ENCODE results near the gene ZW10.

Gene ZW10

DNA sequence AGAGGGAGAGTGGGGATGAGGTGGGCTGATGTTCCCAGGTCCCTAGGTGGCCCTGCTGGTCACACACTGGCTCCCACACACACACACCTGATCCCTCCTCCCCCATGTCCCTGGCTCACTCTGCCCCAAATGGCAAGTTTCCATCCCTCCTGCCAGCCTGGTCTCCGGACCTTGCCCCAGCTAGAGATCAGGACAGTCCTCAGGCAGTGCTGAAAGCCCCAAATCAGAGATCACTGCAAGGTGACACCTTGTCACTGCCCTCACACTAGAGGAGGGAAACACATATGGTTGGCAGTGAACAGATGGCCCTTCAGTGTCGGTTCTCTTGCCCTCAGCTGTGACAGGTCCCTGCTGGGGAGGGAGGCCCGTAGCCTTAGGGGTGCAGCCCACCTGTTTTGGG is 75.0 kb downstream of the ZW10 start:
- no peak for DNase-seq (ENCODE audit: low read depth in 2 of 2, low spot score in 1 of 2)

DNA sequence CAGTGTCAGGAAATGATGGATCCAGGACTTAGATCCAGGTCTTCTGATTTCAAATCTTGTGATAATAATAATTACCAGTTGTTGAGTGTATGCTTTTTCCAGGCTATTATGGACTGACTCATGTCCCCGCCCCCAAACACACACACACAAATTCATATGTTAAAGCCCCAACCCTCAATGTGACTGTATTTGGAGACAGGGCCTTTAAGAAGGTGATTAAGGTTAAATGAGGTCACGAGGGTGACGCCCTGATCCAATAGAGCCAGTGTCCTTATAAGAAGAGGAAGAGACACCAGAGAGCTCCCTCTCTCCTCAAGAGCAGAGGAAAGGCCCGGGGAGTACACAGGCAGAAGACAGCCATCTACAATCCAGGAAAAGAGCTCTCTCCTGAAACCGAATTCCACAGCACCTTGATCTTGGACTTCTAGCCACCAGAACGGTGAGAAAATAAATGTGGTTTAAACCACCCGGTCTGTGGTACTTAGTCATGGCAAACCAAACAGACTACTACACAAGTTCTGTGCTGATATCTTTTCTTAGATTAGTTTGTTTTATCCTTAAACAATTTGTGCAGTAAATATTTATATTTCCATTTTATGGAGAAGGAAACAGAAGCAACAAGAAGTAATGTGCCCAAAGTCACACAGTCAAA is 75.6 kb downstream of the ZW10 start:
- no peak for DNase-seq (ENCODE audit: low read depth in 2 of 2, low spot score in 1 of 2)

DNA sequence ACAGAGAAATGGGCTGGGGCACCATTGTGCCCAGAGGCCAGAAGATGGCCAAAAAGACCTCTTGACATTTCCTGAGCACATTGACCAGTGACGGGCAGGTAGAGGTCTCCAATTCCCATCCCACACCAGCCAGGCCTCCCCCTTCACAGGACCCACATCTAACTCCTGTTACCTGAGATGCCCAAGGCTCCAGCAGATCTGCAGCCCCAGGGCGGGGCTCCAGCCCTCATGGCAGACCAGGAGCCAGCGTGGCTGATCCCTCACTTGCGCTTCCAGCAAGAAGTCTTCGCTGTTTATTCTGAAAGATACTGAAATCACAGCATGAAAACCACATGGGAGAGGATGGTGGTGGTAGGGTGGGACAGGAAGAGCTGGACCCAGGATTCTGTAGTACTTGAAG is 76.4 kb downstream of the ZW10 start:
- DNase-seq (ENCODE audit: low read depth in 2 of 2, low spot score in 1 of 2) = no peak

DNA sequence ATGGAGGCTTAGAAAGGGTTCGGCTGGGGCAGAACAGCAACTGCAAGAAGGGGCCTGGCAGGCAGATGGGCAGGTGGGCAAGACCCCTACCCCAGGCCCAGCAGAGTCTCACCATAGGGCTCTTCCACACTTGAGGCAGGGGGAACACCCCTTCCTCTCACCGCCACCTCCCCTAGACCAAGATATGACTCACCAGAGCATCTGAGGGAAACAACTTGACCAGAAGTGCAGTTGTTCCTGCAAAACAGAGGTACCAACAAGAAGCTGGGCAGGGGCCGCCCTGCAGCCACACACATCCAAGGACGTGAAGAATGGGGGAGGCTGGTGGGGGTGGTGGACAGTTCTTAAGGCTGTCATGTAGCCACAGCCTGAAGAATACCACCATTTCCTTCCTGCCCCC is 78.3 kb downstream of the ZW10 start:
- no peak for DNase-seq (ENCODE audit: low read depth in 2 of 2, low spot score in 1 of 2)

DNA sequence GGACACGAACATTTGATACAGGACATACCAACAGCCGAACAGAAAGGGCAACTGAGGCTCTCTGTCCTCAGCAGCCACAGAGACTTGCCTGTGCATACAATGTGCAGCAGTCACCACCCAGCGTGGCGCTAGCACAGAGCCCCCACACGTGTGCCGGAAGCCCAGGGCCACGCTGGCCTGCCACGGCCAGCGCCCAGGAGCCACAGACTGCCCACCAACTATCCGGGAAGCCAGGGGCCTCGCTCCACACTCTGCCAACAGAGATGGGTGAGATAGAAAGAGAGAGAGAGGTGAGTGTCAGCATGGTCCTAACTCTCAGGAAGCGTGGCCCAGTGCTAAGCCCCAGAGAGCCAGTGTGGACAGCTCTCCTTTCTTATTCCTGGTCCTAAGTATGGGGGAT is 79.1 kb downstream of the ZW10 start:
- DNase-seq (ENCODE audit: low read depth in 2 of 2, low spot score in 1 of 2) = no peak

DNA sequence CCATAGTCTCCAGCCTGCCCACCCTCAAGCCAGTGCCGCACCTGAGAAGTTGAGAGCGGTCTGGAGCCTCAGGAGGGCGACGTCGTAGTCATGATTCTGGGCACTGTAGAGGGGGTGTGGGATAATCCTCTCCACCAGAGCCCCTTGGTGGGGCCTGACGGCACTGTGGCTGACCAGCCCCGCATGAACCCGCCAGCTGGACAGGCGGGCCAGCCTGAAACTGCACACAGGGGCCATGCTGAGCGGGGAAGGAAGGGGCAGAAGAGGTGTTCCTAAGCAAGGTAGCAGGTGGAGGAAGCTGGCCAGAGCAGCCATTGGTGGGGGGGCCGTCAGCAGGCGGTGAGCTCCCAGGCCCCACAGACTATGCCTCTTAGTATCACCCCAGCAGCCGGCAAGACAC is 80.5 kb downstream of the ZW10 start:
- no peak for DNase-seq (ENCODE audit: low read depth in 2 of 2, low spot score in 1 of 2)

DNA sequence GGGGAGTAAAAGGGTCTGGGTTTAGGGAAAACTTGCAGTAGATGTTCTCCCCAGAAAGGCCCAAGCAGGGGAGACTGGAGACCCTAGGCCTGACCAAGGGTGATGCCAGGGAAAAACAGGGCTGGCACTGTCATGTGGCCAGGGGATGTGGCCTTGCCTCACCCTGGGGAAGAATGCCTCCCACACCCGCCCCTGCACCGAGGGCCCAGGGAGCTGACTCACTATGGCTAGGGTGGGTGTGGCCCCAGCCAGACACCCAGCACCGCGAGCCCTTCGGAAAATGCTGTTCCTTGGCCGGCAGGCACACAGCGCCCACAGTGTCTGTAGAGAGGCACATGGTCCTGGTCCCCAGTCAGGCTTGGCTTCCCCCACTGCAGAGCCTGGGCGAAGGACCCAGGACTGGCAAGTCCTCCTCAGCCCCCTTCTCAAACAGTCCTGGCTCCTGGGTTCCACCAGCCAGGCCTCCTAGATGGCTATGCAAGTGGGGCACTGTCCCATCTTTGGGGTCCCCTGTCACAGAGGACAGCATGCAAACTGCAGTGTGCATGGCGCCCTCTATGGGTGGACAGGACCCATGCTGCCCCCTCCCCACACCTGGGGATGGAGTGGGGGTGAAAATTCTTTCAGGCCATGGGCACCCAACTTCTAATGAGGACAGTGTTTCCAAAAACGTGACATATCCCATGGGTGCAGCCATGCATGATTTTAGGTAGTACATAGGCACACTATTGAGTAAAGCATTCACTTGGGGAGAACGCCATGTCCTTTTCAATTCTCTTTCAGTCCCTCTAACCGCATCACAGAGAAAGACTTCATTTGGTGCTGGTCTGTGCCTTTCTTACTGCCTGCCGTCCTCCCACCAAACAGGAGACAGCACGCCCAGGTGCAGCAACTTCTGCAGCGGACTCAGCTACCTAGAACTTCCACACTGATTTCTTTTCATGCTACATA is 82.6 kb downstream of the ZW10 start:
- DNase-seq (ENCODE audit: low read depth in 2 of 2, low spot score in 1 of 2) = no peak

DNA sequence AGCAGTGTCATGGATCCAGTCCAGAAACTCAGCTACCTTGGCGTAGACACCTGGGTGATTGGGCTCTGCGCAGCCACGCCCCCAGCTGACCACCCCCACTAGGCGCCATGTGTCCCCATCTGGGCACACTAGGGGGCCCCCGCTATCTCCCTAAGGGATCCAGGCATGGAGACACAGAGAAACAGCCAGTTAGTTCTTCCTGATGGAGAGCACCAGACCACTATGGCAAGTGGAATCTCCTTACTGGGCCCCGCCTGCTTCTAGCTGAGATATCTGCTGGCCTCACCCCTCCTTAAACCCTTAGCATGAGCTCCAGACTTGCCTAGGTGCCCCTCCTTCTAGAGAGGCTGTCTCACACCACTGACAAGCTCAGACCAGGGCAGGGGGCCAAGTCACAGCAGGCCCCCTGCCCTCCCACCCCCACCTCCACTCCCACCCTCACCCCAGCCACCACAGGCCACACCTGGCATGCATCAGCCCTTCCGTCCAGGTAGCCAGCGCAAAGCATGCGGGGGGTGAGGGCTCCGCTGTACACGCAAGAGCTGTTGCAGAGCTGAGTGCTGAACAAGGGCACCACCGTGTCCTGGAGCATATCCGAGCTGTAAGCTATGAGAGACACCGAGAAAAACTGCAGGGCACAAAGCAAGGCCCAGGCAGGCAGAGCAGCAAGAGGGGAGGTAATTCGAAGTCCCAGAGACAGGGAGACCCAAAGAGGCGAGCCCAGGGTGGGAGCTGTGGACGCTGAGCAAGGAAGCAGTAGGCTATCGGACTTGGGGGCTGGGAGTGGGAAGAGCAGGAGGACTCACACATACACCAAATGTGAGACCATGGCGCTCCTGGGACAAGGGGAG is 83.5 kb downstream of the ZW10 start:
- DNase-seq (ENCODE audit: low read depth in 2 of 2, low spot score in 1 of 2) = no peak

DNA sequence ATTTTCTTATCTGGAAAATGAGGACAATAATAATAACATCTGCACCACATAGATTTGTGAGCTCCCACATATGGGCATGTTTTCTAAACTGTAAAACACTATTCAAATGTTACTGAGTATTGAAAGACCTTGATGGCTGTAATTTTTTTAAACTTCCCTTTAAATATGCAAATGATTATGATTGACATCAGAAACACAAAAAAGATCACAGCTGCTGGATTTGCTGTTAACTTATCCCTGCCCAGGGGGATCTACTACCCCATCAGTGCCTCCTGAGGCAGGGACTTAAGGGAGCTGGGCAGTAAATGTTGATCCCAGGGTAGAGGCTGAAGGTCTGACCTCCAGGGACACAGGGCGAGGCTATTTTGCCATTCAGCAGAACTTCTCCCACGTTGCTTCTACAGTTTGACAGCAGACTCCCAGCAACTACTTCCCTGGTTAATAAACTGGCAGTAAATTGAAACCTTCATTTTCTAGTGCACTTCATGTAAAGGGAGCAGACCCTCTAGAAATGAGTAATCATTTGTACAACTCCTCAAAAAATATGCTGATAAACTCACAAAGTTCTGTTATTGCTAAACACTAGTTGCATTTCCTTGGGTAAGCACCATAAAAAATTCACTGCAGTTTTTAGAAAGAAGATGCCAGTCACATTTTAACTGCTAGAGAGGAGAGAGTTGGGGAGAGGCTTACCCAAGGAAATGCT is 87.7 kb downstream of the ZW10 start:
- DNase-seq (ENCODE audit: low read depth in 2 of 2, low spot score in 1 of 2) = no peak

DNA sequence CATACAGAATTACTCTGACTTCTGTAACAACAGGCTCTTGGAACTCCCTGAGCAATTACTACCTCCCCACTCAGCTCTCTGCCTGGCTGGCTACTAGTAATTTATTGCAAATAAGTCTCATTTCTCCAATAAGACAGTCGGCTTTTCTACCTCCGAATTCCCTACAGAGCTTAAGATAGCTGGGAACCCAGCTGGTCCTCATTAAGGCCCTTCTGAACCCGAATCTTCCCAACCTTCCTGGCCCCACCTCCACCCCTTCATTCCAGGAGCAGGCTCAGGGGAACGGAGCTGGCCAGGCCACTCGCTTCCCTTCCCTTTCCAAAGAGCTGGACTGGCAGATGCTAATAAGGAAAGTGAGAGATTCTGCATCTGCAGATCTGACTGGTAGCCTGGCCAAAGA is 89.0 kb downstream of the ZW10 start:
- no peak for DNase-seq (ENCODE audit: low read depth in 2 of 2, low spot score in 1 of 2)

DNA sequence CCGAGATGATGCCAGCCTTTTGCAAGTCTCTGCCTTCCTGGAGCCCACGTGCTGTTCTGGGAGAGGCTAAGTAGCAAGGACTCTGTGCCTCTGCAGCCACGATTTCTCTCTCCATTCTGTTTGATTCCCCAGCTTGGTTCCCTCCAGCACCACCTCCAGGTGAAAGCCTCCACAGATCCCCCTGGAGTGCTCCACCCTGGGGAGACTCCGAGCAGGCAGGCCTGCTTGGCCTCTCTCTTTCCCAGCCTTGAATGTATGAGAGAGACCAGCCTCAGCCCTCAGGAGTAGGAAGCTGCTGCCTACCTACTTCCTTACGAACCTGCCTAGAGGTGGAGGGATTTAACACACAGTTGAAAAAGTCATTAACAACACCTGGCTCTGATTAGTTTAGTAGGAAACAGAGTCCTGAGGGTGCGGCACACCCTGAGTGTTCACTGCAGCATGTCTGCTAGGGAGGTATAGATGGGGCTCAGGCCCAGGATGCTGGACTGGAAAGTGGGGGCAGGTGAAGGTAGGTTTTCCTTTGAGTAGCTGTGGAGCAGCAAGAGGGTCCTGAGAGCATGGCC is 89.9 kb downstream of the ZW10 start:
- DNase-seq (ENCODE audit: low read depth in 2 of 2, low spot score in 1 of 2) = no peak

All from stimulated activated CD8-positive, alpha-beta memory T cell treated with anti-CD3 and anti-CD28 coated beads, Interleukin-4, amount 100 ng/mL, for 1 hour (primary cell).